H1 (cell line): ENCODE measurements around the gene INAVA. TPM values are rescaled to one million over a fixed set of nuclear protein-coding genes. Genes with fewer than 3 reads are reported as not detected.

ENCODE experiments used
- CTCF ChIA-PET: fragments of 300-600 bp; sonication (Branson Sonifier 250); formaldehyde crosslinking; loops from one replicate; lab custom pipeline; 2021; ENCODE audit not compliant: partially characterized antibody; lab: Charles Lee
- POLR2A ChIA-PET: fragments of 300-600 bp; sonication (Branson Sonifier 250); formaldehyde crosslinking; loops from one replicate; lab custom pipeline; 2021; ENCODE audit warnings: inconsistent platforms; ENCODE audit not compliant: partially characterized antibody; lab: Charles Lee
- DNase-seq, 2 experiments: peaks; one replicate each; pipeline versions ENCODE4 v3.0.0 to v3.0.0-alpha.2; 2010 to 2022; ENCODE audit warnings: low spot score in 2 of 2, low read depth in 1 of 2, mixed read lengths in 1 of 2
- FAIRE-seq: peaks from 2 replicates; lab custom pipeline; 2011; peaks lifted over from hg19 to GRCh38; lab: Jason Lieb, UNC
- H2AFZ ChIP-seq: 2 replicates; pipeline ENCODE4 v1.8.1; 2012; ENCODE audit warnings: low read length, inconsistent platforms
- H2AK5ac ChIP-seq: 2 replicates; pipeline ENCODE4 v1.6.1; 2013; ENCODE audit warnings: low read depth, low read length
- H2BK120ac ChIP-seq: replicated peaks from 2 replicates; pipeline ENCODE3; 2013; ENCODE audit warnings: low read depth, low read length, inconsistent platforms
- H2BK12ac ChIP-seq: 2 replicates; pipeline ENCODE4 v1.6.1; 2013; ENCODE audit warnings: low read depth, low read length
- H2BK15ac ChIP-seq: 2 replicates; pipeline ENCODE4 v1.6.1; 2013; ENCODE audit warnings: low read length
- H2BK20ac ChIP-seq: 2 replicates; pipeline ENCODE4 v1.6.1; 2013; ENCODE audit warnings: low read length
- H2BK5ac ChIP-seq: 2 replicates; pipeline ENCODE4 v1.6.1; 2013; ENCODE audit warnings: low read depth, low read length
- H3K14ac ChIP-seq: 2 replicates; pipeline ENCODE4 v1.6.1; 2013; ENCODE audit warnings: inconsistent platforms; ENCODE audit not compliant: insufficient read length
- H3K18ac ChIP-seq: 2 replicates; pipeline ENCODE4 v1.6.1; 2013; ENCODE audit warnings: low read length; ENCODE audit errors: extremely low read depth
- H3K23ac ChIP-seq: 2 replicates; pipeline ENCODE4 v1.6.1; 2013; ENCODE audit warnings: inconsistent platforms; ENCODE audit not compliant: insufficient read length
- H3K23me2 ChIP-seq: 2 replicates; pipeline ENCODE4 v1.6.1; 2013; ENCODE audit warnings: low read depth, low read length
- H3K27ac ChIP-seq: 2 replicates; pipeline ENCODE4 v1.6.1; 2011; ENCODE audit warnings: low read depth, low read length, inconsistent platforms
- H3K27me3 ChIP-seq, 4 experiments: replicated peaks in 1 of 4; 1 replicate in 1 of 4; 2 replicates in 3 of 4; pipeline versions ENCODE4 v1.6.1 to v1.8.1; 2011 to 2013; ENCODE audit warnings: low read length in 3 of 4, mild to moderate bottlenecking in 3 of 4, inconsistent platforms in 2 of 4, mixed read lengths in 2 of 4, moderate library complexity in 1 of 4; ENCODE audit not compliant: control insufficient read depth in 3 of 4, insufficient read depth in 3 of 4; ENCODE audit errors: extremely low read depth in 1 of 4
- H3K36me3 ChIP-seq, 4 experiments: 2 replicates each; pipeline versions ENCODE4 v1.6.1 to v1.8.1; 2011 to 2013; ENCODE audit warnings: mild to moderate bottlenecking in 4 of 4, low read length in 3 of 4, moderate library complexity in 2 of 4, control low read depth in 1 of 4, inconsistent platforms in 1 of 4; ENCODE audit not compliant: insufficient read depth in 4 of 4, control insufficient read depth in 2 of 4
- H3K4ac ChIP-seq: replicated peaks from 2 replicates; pipeline ENCODE3; 2013; ENCODE audit warnings: low read length, low read depth, mixed read lengths, inconsistent platforms; ENCODE audit not compliant: insufficient read length
- H3K4me1 ChIP-seq, 4 experiments: replicated peaks in 1 of 4; 1 replicate in 1 of 4; 2 replicates in 3 of 4; pipeline versions ENCODE4 v1.6.1 to v1.8.1; 2011 to 2013; ENCODE audit warnings: low read length in 3 of 4, inconsistent platforms in 2 of 4, mixed read lengths in 1 of 4; ENCODE audit not compliant: insufficient read depth in 4 of 4, control insufficient read depth in 3 of 4
- H3K4me2 ChIP-seq, 2 experiments: 2 replicates each; pipeline versions ENCODE4 v1.6.1 to v1.8.1; 2011 to 2013; ENCODE audit warnings: low read depth in 2 of 2, low read length in 2 of 2, control low read depth in 1 of 2, inconsistent platforms in 1 of 2, mild to moderate bottlenecking in 1 of 2; ENCODE audit not compliant: insufficient read depth in 1 of 2
- H3K4me3 ChIP-seq, 4 experiments: fragments of 200-600, 300-600 bp in 1 of 4; sonication (generic), shearing (Covaris generic), sonication (Bioruptor Twin) in 1 of 4; 2 replicates each; pipeline versions ENCODE4 v1.5.1 to v1.8.1; 2011 to 2016; ENCODE audit warnings: low read length in 4 of 4, low read depth in 3 of 4, control low read depth in 2 of 4, inconsistent platforms in 2 of 4, mild to moderate bottlenecking in 2 of 4, mixed read lengths in 1 of 4, moderate library complexity in 1 of 4; ENCODE audit not compliant: insufficient read depth in 2 of 4; ENCODE audit errors: extremely low read depth in 1 of 4
- H3K56ac ChIP-seq: replicated peaks from 2 replicates; pipeline ENCODE3; 2013; ENCODE audit warnings: low read depth, mild to moderate bottlenecking, mixed read lengths, low read length, inconsistent platforms; ENCODE audit not compliant: insufficient read length
- H3K79me1 ChIP-seq: 2 replicates; pipeline ENCODE4 v1.6.1; 2013; ENCODE audit warnings: low read depth, low read length, control low read depth
- H3K79me2 ChIP-seq, 2 experiments: 2 replicates each; pipeline versions ENCODE4 v1.6.1 to v1.8.1; 2012 to 2013; ENCODE audit warnings: low read length in 2 of 2, mild to moderate bottlenecking in 2 of 2, inconsistent platforms in 1 of 2; ENCODE audit not compliant: insufficient read depth in 2 of 2, control insufficient read depth in 1 of 2
- H3K9ac ChIP-seq, 4 experiments: replicated peaks in 1 of 4; 1 replicate in 1 of 4; 2 replicates in 3 of 4; pipeline versions ENCODE4 v1.6.1 to v1.8.1; 2011 to 2013; ENCODE audit warnings: low read depth in 3 of 4, low read length in 3 of 4, control low read depth in 2 of 4, mild to moderate bottlenecking in 2 of 4, moderate library complexity in 2 of 4, inconsistent platforms in 1 of 4; ENCODE audit errors: extremely low read depth in 1 of 4
- H3K9me3 ChIP-seq, 2 experiments: 2 replicates each; pipeline versions ENCODE4 v1.6.1 to v1.8.1; 2012 to 2013; ENCODE audit warnings: mild to moderate bottlenecking in 2 of 2, moderate library complexity in 2 of 2, control low read depth in 1 of 2, inconsistent platforms in 1 of 2, low read depth in 1 of 2, low read length in 1 of 2, mixed read lengths in 1 of 2; ENCODE audit not compliant: insufficient read depth in 2 of 2
- H4K20me1 ChIP-seq, 2 experiments: replicated peaks in 1 of 2; 2 replicates each; pipeline versions ENCODE3 to v1.8.1; 2011 to 2013; ENCODE audit warnings: inconsistent platforms in 2 of 2, low read length in 2 of 2, mild to moderate bottlenecking in 1 of 2; ENCODE audit not compliant: insufficient read depth in 2 of 2, control insufficient read depth in 1 of 2
- H4K5ac ChIP-seq: 2 replicates; pipeline ENCODE4 v1.6.1; 2013; ENCODE audit warnings: low read length, low read depth, mixed read lengths, inconsistent platforms; ENCODE audit not compliant: insufficient read length
- H4K8ac ChIP-seq: 2 replicates; pipeline ENCODE4 v1.8.0; 2013; ENCODE audit warnings: mild to moderate bottlenecking, moderate library complexity, low read length, inconsistent platforms; ENCODE audit not compliant: insufficient read depth; ENCODE audit errors: extremely low read depth
- H4K91ac ChIP-seq: replicated peaks from 2 replicates; pipeline ENCODE3; 2013; ENCODE audit warnings: low read length, mixed read lengths, inconsistent platforms; ENCODE audit not compliant: insufficient read length
- BACH1 ChIP-seq: IDR thresholded peaks from 2 replicates; pipeline ENCODE4 v1.6.1; 2012; ENCODE audit warnings: low read length, improper control_type of control experiment
- E2F6 ChIP-seq: IDR thresholded peaks from 2 replicates; pipeline ENCODE4 v1.6.1; 2012; ENCODE audit warnings: inconsistent platforms
- RBBP5 ChIP-seq: IDR thresholded peaks from 2 replicates; pipeline ENCODE4 v1.7.1; 2012; ENCODE audit warnings: low read depth, mild to moderate bottlenecking, inconsistent platforms, low read length, moderate library complexity, borderline replicate concordance
- TAF1 ChIP-seq: IDR thresholded peaks from 2 replicates; pipeline ENCODE4 v1.6.1; 2011; ENCODE audit warnings: mild to moderate bottlenecking, low read depth, low read length
- WGBS, 2 experiments: shearing (Covaris generic) in 1 of 2; methylation state at CpG; one replicate each; pipeline versions ENCODE4 v1.1.6 to v1.1.7; 2013 to 2015; ENCODE audit warnings: low lambda C conversion rate in 2 of 2, mixed read lengths in 2 of 2, inconsistent platforms in 1 of 2, low coverage in 1 of 2, missing lambda C conversion rate in 1 of 2; ENCODE audit not compliant: insufficient replicate concordance in 2 of 2, insufficient coverage in 1 of 2, insufficient read length in 1 of 2; ENCODE audit errors: extremely low coverage in 1 of 2, missing lambda C conversion rate in 1 of 2; 5-methylcytosine and 5-hydroxymethylcytosine counted together
- polyA plus RNA-seq, 7 experiments: library from polyadenylated mRNA; depleted of rRNA in 3 of 7; stranded (reverse) in 5 of 7; unstranded in 2 of 7; fragments of >200 nt in 5 of 7; fragments of 200-250 nt in 2 of 7; gene quantifications; 1 replicate in 5 of 7; 2 replicates in 1 of 7; 4 replicates in 1 of 7; pipeline versions ENCODE4 v1.2.1 to v1.2.3, GENCODE V29; 2011 to 2013; ENCODE audit warnings: missing spikeins in 2 of 7, mixed read lengths in 2 of 7
- total RNA-seq: library from RNA; stranded (reverse); fragmentation: NEBNext Ultra II Directional; extraction: Animal tissue kit (Norgen Biotek cat#: 25700); gene quantifications from 2 replicates; pipeline ENCODE4 v1.2.1, GENCODE V29; 2021

Gene INAVA
- total and polyA plus RNA-seq, 2 of the 8 experiments (the other 6 are each of a cell fraction or from before 2014, with no cell fraction given), result 46.8 to 49.3 TPM

- peaks cover 11% of the 10 kb centered on the region for H3K79me1 ChIP-seq
- no peak overlapping the region for H2BK5ac ChIP-seq
- H2AK5ac ChIP-seq, result no peak overlapping the region
- no peak overlapping the region for H3K56ac ChIP-seq
- 91% methylated on average over 8 of the region's 8 CpGs; no CpG with 5 or more reads in 1 of the 2 experiments for WGBS, 2 experiments
- peaks cover 0 to 2% (median 0%) of the 10 kb centered on the region in 4 experiments; a peak in 3 of 7 replicates for H3K4me1 ChIP-seq
- H3K23ac ChIP-seq, result no peak overlapping the region
- H3K9me3 ChIP-seq, result no peaks in the 10 kb centered on the region
- ChIA-PET POLR2A (interaction anchor here (0.7 to 15.2 kb wide), 6 partner anchors 9 to 26 kb away, joined by 3 to 208 read pairs (median 4); partner anchors contain the start of gene INAVA), CTCF (interaction anchor here (0.7 to 3.0 kb wide), 6 partner anchors 9 to 280 kb away, joined by 3 to 17 read pairs (median 5); no protein-coding TSS in a partner anchor)
- H3K14ac ChIP-seq, result no peak overlapping the region
- no peaks in the 10 kb centered on the region for H3K23me2 ChIP-seq
- H3K27me3 ChIP-seq, result no peaks in the 10 kb centered on the region
- H4K91ac ChIP-seq, result no peak overlapping the region
- H3K18ac ChIP-seq, result no peak overlapping the region
- no peak overlapping the region for H3K4me2 ChIP-seq
- no peak overlapping the region for H2BK12ac ChIP-seq
- no peak overlapping the region for H4K5ac ChIP-seq
- no peak overlapping the region for H2BK20ac ChIP-seq
- no peak overlapping the region for H4K8ac ChIP-seq
- FAIRE-seq, result no peak
- no peak overlapping the region for H2BK15ac ChIP-seq
- H3K4me3 ChIP-seq, result no peak overlapping the region
- H3K9ac ChIP-seq, result no peak overlapping the region
- no peak overlapping the region for H2BK120ac ChIP-seq
- no peak for DNase-seq
- H2AFZ ChIP-seq, result no peak overlapping the region
- H3K36me3 ChIP-seq, result peaks cover 13 to 60% (median 35%) of the 10 kb centered on the region in 4 experiments; a peak in 7 of 8 replicates
- H3K4ac ChIP-seq, result no peak overlapping the region
- H3K79me2 ChIP-seq, result peaks cover 0 to 9% of the 10 kb centered on the region in 2 experiments; a peak in 2 of 4 replicates
- H4K20me1 ChIP-seq, result peaks cover 3 to 11% of the 10 kb centered on the region in 2 experiments
- no peak overlapping the region for H3K27ac ChIP-seq
- TF ChIP-seq BACH1 (no peak), RBBP5 (no peak), E2F6 (no peak), TAF1 (no peak)
Observed at GRCh38 chr1:200901796-200902444, 7.2 kb downstream of the INAVA start.
